ENCODE results near the gene NREP.

The NREP gene

DNA sequence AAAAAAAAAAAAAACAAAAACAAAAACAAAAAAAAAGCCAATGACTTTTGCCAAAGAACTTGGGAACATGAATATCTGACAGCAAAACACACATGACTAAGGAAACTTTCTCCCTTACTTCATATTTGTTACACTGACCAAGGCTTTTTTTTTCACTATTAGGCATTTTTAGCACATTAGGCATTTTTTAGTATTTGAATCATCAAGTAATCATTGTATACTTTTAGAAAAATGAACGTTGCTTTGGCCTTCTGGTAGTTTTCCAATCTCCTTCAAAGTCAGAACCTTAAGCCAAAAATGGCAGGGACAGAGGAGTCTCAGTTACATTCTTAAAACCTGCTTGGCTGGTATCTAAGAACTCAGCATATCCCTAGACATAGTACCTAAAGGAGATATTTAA lies 19.3 kb downstream of the NREP start:
- ChIA-PET POLR2A (ENCODE audit: low non-redundant PET) (no interaction called here), CTCF (interaction anchor here (0.6 to 1.2 kb wide), 2 partner anchors 64 to 187 kb away, joined by 3 read pairs; no protein-coding TSS in a partner anchor)
- no peak overlapping the region for H3K27ac ChIP-seq
- no peak for DNase-seq (ENCODE audit: low spot score)
- TF ChIP-seq, protein P1, sequence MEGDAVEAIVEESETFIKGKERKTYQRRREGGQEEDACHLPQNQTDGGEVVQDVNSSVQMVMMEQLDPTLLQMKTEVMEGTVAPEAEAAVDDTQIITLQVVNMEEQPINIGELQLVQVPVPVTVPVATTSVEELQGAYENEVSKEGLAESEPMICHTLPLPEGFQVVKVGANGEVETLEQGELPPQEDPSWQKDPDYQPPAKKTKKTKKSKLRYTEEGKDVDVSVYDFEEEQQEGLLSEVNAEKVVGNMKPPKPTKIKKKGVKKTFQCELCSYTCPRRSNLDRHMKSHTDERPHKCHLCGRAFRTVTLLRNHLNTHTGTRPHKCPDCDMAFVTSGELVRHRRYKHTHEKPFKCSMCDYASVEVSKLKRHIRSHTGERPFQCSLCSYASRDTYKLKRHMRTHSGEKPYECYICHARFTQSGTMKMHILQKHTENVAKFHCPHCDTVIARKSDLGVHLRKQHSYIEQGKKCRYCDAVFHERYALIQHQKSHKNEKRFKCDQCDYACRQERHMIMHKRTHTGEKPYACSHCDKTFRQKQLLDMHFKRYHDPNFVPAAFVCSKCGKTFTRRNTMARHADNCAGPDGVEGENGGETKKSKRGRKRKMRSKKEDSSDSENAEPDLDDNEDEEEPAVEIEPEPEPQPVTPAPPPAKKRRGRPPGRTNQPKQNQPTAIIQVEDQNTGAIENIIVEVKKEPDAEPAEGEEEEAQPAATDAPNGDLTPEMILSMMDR (conservative IDR thresholded peaks at IDR 0.05; ENCODE audit: low read depth): no peak

DNA sequence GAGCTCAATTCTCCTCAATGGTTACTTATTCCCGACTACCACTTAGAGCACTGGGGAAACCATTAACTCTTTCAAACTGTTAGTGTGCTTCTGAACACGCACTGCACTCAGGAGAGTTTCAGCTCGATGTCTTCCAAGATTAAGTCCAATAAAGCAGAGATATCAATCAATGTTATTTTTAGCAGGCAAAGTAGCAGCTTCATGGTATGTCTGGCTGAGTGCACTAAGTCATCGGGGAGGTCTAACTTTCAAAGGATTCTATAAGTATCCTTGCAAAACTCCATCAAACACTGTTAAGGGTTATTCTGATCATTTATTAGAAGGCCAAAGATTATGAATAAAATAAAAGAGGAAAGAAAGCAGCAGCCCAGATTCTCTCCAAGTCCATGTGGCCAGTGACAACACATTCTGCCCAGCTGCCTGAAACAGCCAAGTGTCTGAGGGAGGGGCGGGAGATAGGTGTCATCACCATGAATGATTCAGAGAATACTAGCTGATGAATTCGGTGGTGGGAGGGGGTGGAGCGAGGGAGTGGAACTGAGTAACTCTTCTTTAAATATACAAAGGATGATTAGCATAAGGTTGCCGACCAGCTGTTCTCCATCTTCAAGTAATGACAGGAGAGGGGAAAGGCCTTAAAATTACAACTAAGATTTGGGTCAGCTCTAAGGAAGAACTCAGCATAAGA lies 21.3 kb downstream of the NREP start:
- no peak overlapping the region for H3K27ac ChIP-seq
- TF ChIP-seq, protein P1 (conservative IDR thresholded peaks at IDR 0.05; ENCODE audit: low read depth): no peak
- peak; percentile 89 for DNase-seq (ENCODE audit: low spot score)
- POLR2A ChIA-PET (ENCODE audit: low non-redundant PET): no interaction called here
- CTCF ChIA-PET: interaction anchor here (0.7 kb wide), 1 partner anchor 174 kb away, joined by 3 read pairs; no protein-coding TSS in a partner anchor

DNA sequence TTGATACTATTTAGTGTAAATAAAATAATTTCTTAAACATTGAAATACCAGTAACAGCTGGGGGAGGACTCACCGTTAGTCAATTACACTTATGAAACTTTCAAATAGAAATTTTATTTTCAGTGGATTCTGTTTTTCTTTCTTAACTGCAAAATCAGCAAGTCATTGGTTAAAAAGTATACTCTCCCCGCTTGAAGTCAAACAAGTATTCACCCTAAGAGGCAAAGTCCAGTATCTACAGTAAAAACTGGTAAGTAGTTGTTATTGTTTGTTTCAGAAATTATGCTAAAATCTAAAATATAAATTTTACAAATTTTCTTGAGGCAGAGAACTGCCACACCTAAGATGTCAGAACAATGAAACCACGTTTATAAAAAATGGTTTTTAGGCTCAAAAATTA lies 22.4 kb downstream of the NREP start:
- TF ChIP-seq, protein P1 (conservative IDR thresholded peaks at IDR 0.05; ENCODE audit: low read depth): no peak
- DNase-seq (ENCODE audit: low spot score): no peak
- ChIA-PET CTCF (no interaction called here), POLR2A (ENCODE audit: low non-redundant PET) (no interaction called here)
- no peak overlapping the region for H3K27ac ChIP-seq

DNA sequence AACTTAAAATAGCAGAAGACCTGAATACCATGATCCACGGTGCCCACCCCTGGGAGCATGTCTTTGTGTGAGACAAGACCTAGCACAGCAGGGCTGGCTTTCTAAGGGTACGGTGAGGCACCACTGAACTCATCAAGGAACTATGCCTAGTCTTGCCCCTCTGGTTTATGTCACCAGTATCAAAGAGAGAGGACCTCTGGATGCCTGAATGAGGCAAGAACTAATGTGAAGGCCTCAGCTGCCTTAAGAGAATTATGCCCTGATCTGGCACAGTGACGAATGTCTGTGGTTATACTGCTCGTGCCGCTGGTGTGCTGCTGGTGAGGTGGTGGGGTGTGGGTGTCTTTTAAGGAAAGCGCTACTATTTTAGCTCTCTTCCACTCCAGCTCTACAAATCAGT lies 23.0 kb downstream of the NREP start:
- ChIA-PET CTCF (no interaction called here), POLR2A (ENCODE audit: low non-redundant PET) (no interaction called here)
- DNase-seq (ENCODE audit: low spot score): no peak
- TF ChIP-seq, protein P1 (conservative IDR thresholded peaks at IDR 0.05; ENCODE audit: low read depth): no peak
- no peak overlapping the region for H3K27ac ChIP-seq

DNA sequence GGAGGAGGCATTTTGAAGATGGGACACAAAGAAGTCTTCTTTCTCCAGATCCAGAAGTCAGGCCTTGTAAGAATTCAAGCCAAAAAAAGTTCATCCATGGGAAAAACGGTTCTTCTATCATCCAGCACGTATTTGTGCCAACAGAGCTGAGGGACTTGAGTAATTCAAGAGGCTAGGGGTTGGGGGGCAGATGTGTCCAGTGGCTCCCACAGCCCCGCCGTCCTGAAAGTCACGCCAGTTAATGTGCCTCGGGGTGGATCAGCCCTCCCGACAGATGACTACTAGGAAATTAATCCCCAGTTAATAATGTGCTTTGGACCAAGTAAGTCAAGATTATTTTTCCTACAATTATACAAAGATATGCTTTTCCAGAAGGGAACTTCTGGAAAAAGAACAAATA lies 23.4 kb downstream of the NREP start:
- ChIA-PET CTCF (interaction anchor here (1.0 kb wide), 1 partner anchor 183 kb away, joined by 3 read pairs; no protein-coding TSS in a partner anchor), POLR2A (ENCODE audit: low non-redundant PET) (no interaction called here)
- TF ChIP-seq, protein P1 (conservative IDR thresholded peaks at IDR 0.05; ENCODE audit: low read depth): no peak
- H3K27ac ChIP-seq: no peak overlapping the region
- DNase-seq (ENCODE audit: low spot score): no peak

DNA sequence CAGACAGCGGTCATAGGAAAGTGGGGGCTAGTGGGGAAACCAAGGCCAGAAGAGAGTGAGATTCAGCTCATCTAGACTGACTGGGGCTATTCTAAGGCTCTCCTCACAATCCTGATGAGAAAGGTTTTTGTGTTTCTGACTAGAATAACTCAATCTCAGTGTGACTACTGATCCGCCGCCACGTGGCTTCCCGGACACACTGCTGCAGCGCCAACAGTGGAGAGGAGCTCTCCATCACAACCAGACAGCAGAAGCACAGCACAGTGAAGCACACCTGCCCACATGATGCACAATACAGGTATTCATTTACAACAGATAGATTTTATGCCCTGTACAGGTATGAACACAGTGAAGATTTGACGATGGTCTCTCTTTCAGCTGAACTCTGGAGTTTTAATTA lies 25.4 kb downstream of the NREP start:
- POLR2A ChIA-PET (ENCODE audit: low non-redundant PET): no interaction called here
- no peak overlapping the region for H3K27ac ChIP-seq
- CTCF ChIA-PET: interaction anchor here (0.6 to 0.7 kb wide), 4 partner anchors 29 to 262 kb away, joined by 3 to 4 read pairs (median 3); no protein-coding TSS in a partner anchor
- TF ChIP-seq, protein P1 (conservative IDR thresholded peaks at IDR 0.05; ENCODE audit: low read depth): no peak
- DNase-seq (ENCODE audit: low spot score): no peak

Data from RWPE1 (cell line).